DOHH2 (cell line): ENCODE results near the gene LCN10.

Experiments used
- H3F3A ChIP-seq: fragments of 200-600 bp; sonication (generic), shearing (Covaris generic); 2 replicates; pipeline ENCODE4 v1.6.0; 2016; ENCODE audit warnings: antibody characterized with exemption, mild to moderate bottlenecking; ENCODE audit not compliant: control insufficient read depth, insufficient read depth
- H3K27ac ChIP-seq: fragments of 200-600 bp; sonication (generic); 2 replicates; pipeline ENCODE4 v1.5.1; 2014; ENCODE audit warnings: low read depth, mild to moderate bottlenecking, low read length, moderate library complexity
- H3K27me3 ChIP-seq: fragments of 200-600 bp; sonication (generic); 2 replicates; pipeline ENCODE4 v1.6.1; 2014; ENCODE audit warnings: mild to moderate bottlenecking, low read length, mixed read lengths; ENCODE audit not compliant: control insufficient read depth
- H3K36me3 ChIP-seq: fragments of 200-600 bp; sonication (generic); 2 replicates; pipeline ENCODE4 v1.6.1; 2014; ENCODE audit warnings: mild to moderate bottlenecking, low read length, moderate library complexity, mixed read lengths; ENCODE audit not compliant: control insufficient read depth
- H3K4me1 ChIP-seq: fragments of 200-600 bp; sonication (generic); 2 replicates; pipeline ENCODE4 v1.6.1; 2014; ENCODE audit warnings: mild to moderate bottlenecking, low read length, mixed read lengths; ENCODE audit not compliant: control insufficient read depth
- H3K4me2 ChIP-seq: fragments of 200-600 bp; sonication (generic); 2 replicates; pipeline ENCODE4 v1.6.0; 2014; ENCODE audit warnings: mild to moderate bottlenecking, low read length, moderate library complexity
- H3K4me3 ChIP-seq: fragments of 200-600 bp; sonication (generic); 2 replicates; pipeline ENCODE4 v1.5.1; 2014; ENCODE audit warnings: mild to moderate bottlenecking, low read length, mixed read lengths
- H3K79me2 ChIP-seq: fragments of 200-600 bp; sonication (generic); 2 replicates; pipeline ENCODE4 v1.6.1; 2014; ENCODE audit warnings: mild to moderate bottlenecking, low read length, mixed read lengths; ENCODE audit not compliant: control insufficient read depth
- H3K9me2 ChIP-seq: fragments of 200-600 bp; sonication (generic); replicated peaks from 2 replicates; pipeline ENCODE4 v1.6.1; 2014; ENCODE audit warnings: mild to moderate bottlenecking, low read length, mixed read lengths; ENCODE audit not compliant: control insufficient read depth
- H3K9me3 ChIP-seq: fragments of 200-600 bp; sonication (generic); 2 replicates; pipeline ENCODE4 v1.6.1; 2014; ENCODE audit warnings: antibody characterized with exemption, low read length, mixed read lengths; ENCODE audit not compliant: control insufficient read depth, insufficient read depth
- H4K20me1 ChIP-seq: fragments of 200-600 bp; sonication (generic); 2 replicates; pipeline ENCODE4 v1.6.0; 2014; ENCODE audit warnings: low read depth, mild to moderate bottlenecking, antibody characterized with exemption, low read length, moderate library complexity; ENCODE audit not compliant: control insufficient read depth, insufficient read depth
- CTCF ChIP-seq: fragments of 200-600 bp; sonication (generic); IDR thresholded peaks from one replicate; pipeline ENCODE4 v1.5.1; 2014; ENCODE audit warnings: antibody characterized with exemption, mild to moderate bottlenecking, low read depth, low read length; ENCODE audit not compliant: poor library complexity, severe bottlenecking
- EZH2phosphoT487 ChIP-seq: fragments of 200-600 bp; sonication (generic); IDR thresholded peaks from 2 replicates; pipeline ENCODE4 v1.6.1; 2017; ENCODE audit warnings: borderline replicate concordance, mild to moderate bottlenecking, antibody characterized with exemption, low read length, moderate library complexity, mixed read lengths

Gene LCN10

GRCh38 chr9:136759001-136759400, 16.3 kb upstream of the LCN10 start:
- TF ChIP-seq EZH2phosphoT487 (no peak), CTCF (no peak)
- no peak overlapping the region for H3K27ac ChIP-seq
- no peaks in the 10 kb centered on the region; the same call in 1 of the 2 replicates for H3F3A ChIP-seq
- H3K9me2 ChIP-seq: no peaks in the 10 kb centered on the region
- peaks cover 10% of the 10 kb centered on the region for H3K9me3 ChIP-seq
- no peaks in the 10 kb centered on the region for H4K20me1 ChIP-seq
- H3K36me3 ChIP-seq: no peaks in the 10 kb centered on the region
- no peaks in the 10 kb centered on the region for H3K79me2 ChIP-seq
- H3K4me3 ChIP-seq: no peak overlapping the region
- H3K4me2 ChIP-seq: peak overlapping the region; percentile 1; the same call in 1 of the 2 replicates
- H3K4me1 ChIP-seq: peaks cover 38% of the 10 kb centered on the region
- peaks cover 11% of the 10 kb centered on the region; the same call in 1 of the 2 replicates for H3K27me3 ChIP-seq

GRCh38 chr9:136757751-136758140, 15.0 kb upstream of the LCN10 start:
- Histone ChIP-seq H3K27me3 (peaks cover 7% of the 10 kb centered on the region; the same call in 1 of the 2 replicates), H3K9me3 (peaks cover 20% of the 10 kb centered on the region), H3F3A (no peaks in the 10 kb centered on the region; the same call in 1 of the 2 replicates), H3K4me2 (peak overlapping the region; percentile 50), H3K36me3 (no peaks in the 10 kb centered on the region), H3K79me2 (no peaks in the 10 kb centered on the region), H4K20me1 (no peaks in the 10 kb centered on the region), H3K4me1 (peaks cover 33% of the 10 kb centered on the region), H3K9me2 (no peaks in the 10 kb centered on the region), H3K4me3 (peak overlapping the region; percentile 29), H3K27ac (peak overlapping the region; percentile 37)
- TF ChIP-seq CTCF (no peak), EZH2phosphoT487 (no peak)

GRCh38 chr9:136757328-136757727, 14.6 kb upstream of the LCN10 start:
- Histone ChIP-seq H3K4me3 (no peak overlapping the region), H3K79me2 (no peaks in the 10 kb centered on the region), H3K4me1 (peaks cover 33% of the 10 kb centered on the region), H3K9me3 (peaks cover 23% of the 10 kb centered on the region), H3K4me2 (peak overlapping the region; percentile 50; the same call in 1 of the 2 replicates), H3F3A (no peaks in the 10 kb centered on the region; the same call in 1 of the 2 replicates), H3K9me2 (no peaks in the 10 kb centered on the region), H3K27ac (peak overlapping the region; percentile 37), H4K20me1 (no peaks in the 10 kb centered on the region), H3K27me3 (peaks cover 7% of the 10 kb centered on the region; the same call in 1 of the 2 replicates), H3K36me3 (no peaks in the 10 kb centered on the region)
- TF ChIP-seq CTCF (no peak), EZH2phosphoT487 (no peak)
